HG02840 (cell line): ENCODE results near the gene MYO16.
"Not testable (repeated sequence)": the region's sequence is repeated elsewhere in the genome, so short reads cannot be mapped to it uniquely, and the experiment has no call there.

Source experiments
- ATAC-seq: cut with Tn5 transposase; IDR thresholded peaks from one replicate; pipeline ENCODE4 v1.9.1; 2021; ENCODE audit warnings: mild to moderate bottlenecking, moderate library complexity, moderate number of reproducible peaks; ENCODE audit not compliant: unreplicated experiment, low FRiP score

MYO16 gene

DNA sequence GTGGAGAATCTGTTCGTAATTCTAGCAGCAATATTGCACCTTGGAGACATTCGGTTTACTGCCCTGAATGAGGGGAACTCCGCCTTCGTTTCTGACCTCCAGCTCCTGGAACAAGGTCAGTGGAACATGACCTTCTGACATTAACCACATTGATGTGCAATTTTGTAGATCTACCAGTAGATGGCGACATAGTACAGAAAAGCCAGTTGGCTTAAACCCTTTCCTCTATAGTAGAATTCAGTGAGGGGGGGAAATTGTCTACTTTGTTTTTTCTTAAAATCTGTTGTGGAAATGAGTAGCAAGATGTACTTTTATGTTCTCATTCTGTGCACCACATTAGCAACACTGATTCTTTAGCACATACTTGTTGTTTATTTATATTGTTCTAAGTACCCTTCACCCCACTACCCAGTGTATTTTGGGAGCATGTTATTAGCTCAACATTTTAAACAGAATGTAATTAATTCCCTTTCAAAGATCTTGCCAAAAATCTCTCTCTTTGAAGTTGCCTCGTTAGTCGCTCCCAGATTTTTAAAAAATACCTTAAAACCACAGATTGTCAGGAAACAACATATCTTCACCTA lies 332.2 kb downstream of the MYO16 start:
- ATAC-seq = peak; percentile 93

GRCh38 chr13:108962654-108963053 lies 333.2 kb downstream of the MYO16 start:
- no peak for ATAC-seq

- no peak for ATAC-seq
Measured at GRCh38 chr13:108963276-108963810, 333.9 kb downstream of the MYO16 start.

DNA sequence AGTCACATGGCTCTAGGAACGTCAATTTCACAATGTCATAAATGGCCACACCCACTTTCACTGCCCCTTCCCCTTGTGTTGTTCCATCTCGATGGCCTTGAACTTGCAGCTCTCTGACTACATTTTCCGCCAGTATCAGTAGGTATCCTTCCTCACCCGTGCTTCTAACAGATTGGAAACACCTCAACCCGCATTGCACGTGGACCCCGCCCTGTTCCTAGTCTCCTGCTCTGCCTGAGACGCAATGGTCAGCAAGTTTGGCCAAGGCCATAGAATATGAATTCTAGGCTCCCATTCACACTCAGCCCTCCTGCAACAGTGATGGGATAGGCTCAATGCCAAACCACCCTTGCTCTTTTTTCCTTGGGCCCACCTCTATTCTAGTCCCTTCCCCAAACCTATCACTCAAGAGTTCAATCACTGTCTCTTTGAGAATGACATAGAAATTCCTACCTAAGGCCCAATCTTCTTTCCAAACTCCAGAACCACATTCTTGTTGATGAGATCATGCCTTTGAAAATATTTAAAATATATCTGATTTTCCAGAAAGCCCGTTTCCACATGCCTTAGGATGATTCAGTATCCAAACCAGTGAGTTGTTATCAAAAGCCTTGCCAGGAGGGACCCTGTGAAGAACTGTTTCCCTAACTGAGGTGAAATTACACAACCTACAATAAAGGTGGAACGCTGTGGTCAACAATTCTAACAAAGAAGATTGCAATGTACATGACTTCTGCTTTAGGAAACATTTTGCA lies 334.6 kb downstream of the MYO16 start:
- ATAC-seq = no peak

DNA sequence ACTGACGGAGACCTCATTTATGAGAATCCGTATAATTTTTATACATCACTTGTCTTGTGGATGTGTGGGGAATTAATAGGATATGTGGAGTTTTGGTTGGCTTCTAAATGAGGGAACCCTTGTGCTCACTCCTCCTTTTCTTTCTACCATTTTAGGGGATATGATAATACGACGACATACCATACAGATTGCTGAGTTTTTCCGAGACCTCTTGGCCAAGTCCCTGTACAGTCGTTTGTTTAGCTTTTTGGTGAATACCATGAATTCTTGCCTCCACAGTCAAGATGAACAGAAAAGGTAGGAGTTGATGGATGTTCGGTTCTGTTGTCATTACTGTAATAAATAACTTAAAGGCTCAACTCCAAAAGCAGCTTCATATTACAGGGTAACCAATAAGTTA lies 335.2 kb downstream of the MYO16 start:
- no peak for ATAC-seq

- no peak for ATAC-seq
Measured at GRCh38 chr13:108967371-108967770, 338.0 kb downstream of the MYO16 start.

- ATAC-seq = no peak
Measured at GRCh38 chr13:108968566-108968965, 339.2 kb downstream of the MYO16 start.

DNA sequence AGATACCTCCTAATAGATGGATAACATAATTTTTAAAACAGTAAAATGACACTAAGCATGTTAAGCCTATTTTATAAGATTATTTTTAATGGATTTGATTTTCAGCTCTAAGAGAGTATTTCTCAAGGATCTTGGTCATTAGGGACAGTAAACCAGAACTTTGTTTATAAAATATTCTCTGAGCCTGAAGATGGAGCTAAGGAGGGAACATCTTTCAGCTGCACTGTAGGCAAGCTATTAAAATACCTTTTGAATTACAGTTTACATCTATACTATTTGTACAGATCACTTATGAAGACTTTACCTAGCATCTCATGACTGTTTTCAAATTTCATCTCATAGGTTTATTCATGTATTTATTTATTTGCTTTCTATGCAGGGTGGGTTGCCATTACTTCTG lies 345.3 kb downstream of the MYO16 start:
- ATAC-seq = no peak

- ATAC-seq = no peak
Measured at GRCh38 chr13:108980237-108980636, 350.8 kb downstream of the MYO16 start.

- no peak for ATAC-seq
Measured at GRCh38 chr13:108981407-108981806, 352.0 kb downstream of the MYO16 start.

- ATAC-seq = no peak
Measured at GRCh38 chr13:108983273-108983672, 353.9 kb downstream of the MYO16 start.

GRCh38 chr13:108984251-108984920 lies 355.0 kb downstream of the MYO16 start:
- ATAC-seq = no peak

GRCh38 chr13:108985166-108985565 lies 355.8 kb downstream of the MYO16 start:
- no peak for ATAC-seq

DNA sequence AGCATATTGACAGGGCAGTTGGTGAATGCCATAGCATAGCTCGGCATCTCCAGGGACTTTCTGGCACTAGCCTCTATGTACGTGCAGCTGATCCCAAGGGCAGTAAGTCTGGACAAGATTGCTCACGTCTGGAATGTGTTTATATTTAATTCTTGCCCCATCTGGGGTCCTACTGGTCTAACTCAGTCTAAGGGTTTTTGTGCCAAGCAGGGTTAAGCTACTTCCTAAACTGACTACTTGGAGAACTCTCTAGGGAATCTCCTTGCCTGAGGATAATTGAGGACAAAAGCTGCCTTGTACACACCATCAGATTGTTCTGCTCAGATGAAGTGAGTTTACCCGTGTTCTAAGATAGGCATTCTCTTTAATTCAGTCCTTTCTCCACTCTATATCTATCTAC lies 358.1 kb downstream of the MYO16 start:
- no peak for ATAC-seq

DNA sequence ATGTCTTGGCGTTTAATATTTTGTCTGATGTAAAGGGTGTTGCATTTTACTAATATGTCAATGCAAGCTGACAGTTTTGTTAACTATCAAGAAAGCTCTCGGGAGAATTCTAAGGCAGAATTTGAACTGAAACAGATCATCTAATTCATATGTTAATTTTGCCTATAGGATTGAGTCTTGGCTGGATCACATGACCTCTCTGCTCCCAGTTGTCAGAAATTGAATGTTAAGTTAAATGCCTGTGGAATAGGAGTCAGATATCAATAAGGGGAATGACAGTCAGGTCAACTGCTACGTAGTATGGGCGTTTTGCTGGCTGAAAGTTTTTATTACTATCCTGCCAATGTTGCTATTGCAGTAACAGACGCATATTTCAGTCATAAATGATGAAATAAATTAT lies 358.5 kb downstream of the MYO16 start:
- no peak for ATAC-seq

- not testable (repeated sequence) for ATAC-seq
Measured at GRCh38 chr13:108991416-108991815, 362.0 kb downstream of the MYO16 start.

GRCh38 chr13:108993346-108993745 lies 363.9 kb downstream of the MYO16 start:
- no peak for ATAC-seq

DNA sequence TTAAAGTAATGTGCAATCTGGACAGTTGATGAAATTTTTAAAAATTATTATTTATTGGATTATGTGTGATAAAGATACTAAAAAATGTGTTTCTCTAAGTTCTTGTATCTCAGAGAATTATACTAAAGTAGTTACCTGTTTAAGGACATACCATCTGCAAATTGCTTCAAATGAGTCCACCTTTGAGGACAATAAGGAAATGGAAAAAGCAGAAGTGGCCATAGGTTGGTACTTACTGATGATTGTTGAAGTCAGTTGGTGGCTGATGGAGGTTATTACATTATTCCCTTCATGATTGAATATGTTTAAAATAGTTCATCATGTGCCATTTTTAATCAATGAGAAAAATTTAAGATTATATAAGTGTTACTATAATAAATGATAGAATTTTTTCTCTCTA lies 367.0 kb downstream of the MYO16 start:
- ATAC-seq = no peak

GRCh38 chr13:109000207-109000606 lies 370.8 kb downstream of the MYO16 start:
- ATAC-seq = no peak

DNA sequence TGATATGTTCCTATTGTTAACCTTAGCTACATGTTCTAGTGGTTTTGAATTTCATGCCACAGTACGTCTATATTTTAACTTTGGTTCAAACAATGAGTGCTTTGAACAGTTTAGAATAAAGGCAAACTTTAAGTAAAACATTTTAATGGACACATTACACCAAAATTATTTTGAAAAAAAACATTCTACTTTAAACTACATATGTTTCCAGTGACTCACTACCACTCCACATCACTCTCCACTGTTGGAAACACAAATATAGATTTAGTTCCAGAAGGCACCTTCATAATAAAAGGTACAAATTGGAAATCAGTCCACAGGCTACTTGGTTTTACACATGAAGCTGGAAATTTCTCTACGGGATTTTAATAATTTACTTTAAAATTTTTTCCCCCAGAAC lies 373.5 kb downstream of the MYO16 start:
- no peak for ATAC-seq

GRCh38 chr13:109007946-109008345 lies 378.5 kb downstream of the MYO16 start:
- ATAC-seq = no peak
